Measurements from ENCODE around the gene MORC4.

- TF ChIP-seq CTCF (IDR thresholded peaks at IDR 0.05) (no peak), POLR2A (IDR thresholded peaks at IDR 0.05) (no peak)
Observed at GRCh38 chrX:106946464-106946863, 53.5 kb downstream of the MORC4 start.

All from adrenal gland (tissue), 5 donors.